Activated naive CD8-positive, alpha-beta T cell treated with anti-CD3 and anti-CD28 coated beads, Interleukin-2, amount 50 U/mL, for 24 hours (primary cell): ENCODE data around the gene CHGA.
A peak's percentile ranks its signal among the peaks of the same experiment; 100 is the strongest.

ENCODE experiments used
- ATAC-seq: fragments of 150-1000 bp; cut with Tn5 transposase; one replicate; pipeline ENCODE4 v1.10.0; 2021
- DNase-seq: peaks from one replicate; pipeline ENCODE4 v3.0.0; 2021
- H3K27ac Mint-ChIP-seq: one replicate; pipeline ENCODE4 v1.8.0; 2021; ENCODE audit warnings: mild to moderate bottlenecking, mixed read lengths
- H3K27me3 Mint-ChIP-seq: one replicate; pipeline ENCODE4 v1.8.0; 2021; ENCODE audit warnings: mixed read lengths
- H3K36me3 Mint-ChIP-seq: one replicate; pipeline ENCODE4 v1.8.0; 2021; ENCODE audit warnings: low read depth, mixed read lengths
- H3K4me1 Mint-ChIP-seq: one replicate; pipeline ENCODE4 v1.8.0; 2021; ENCODE audit warnings: mixed read lengths
- H3K4me3 Mint-ChIP-seq: one replicate; pipeline ENCODE4 v1.8.0; 2021; ENCODE audit warnings: mild to moderate bottlenecking, moderate library complexity, mixed read lengths
- H3K9me3 Mint-ChIP-seq: one replicate; pipeline ENCODE4 v1.8.0; 2021; ENCODE audit warnings: mixed read lengths

Gene CHGA

GRCh38 chr14:92895352-92895878, 27.5 kb upstream of the CHGA start:
- no peak for ATAC-seq
- Mint-ChIP-seq H3K27ac (no peak overlapping the region), H3K4me1 (peaks cover 55% of the 10 kb centered on the region), H3K4me3 (no peak overlapping the region), H3K27me3 (peaks cover 15% of the 10 kb centered on the region), H3K36me3 (no peaks in the 10 kb centered on the region), H3K9me3 (peaks cover 11% of the 10 kb centered on the region)
- no peak for DNase-seq

GRCh38 chr14:92897922-92898565, 24.9 kb upstream of the CHGA start:
- ATAC-seq (peak; percentile 97), DNase-seq (peak; percentile 55)
- Mint-ChIP-seq H3K27me3 (peaks cover 29% of the 10 kb centered on the region), H3K27ac (peak overlapping the region; percentile 77), H3K36me3 (no peaks in the 10 kb centered on the region), H3K4me3 (peak overlapping the region; percentile 57), H3K4me1 (peaks cover 43% of the 10 kb centered on the region), H3K9me3 (peaks cover 4% of the 10 kb centered on the region)

GRCh38 chr14:92898566-92899131, 24.3 kb upstream of the CHGA start:
- peaks cover 32% of the 10 kb centered on the region for H3K27me3 Mint-ChIP-seq
- ATAC-seq, result no peak

GRCh38 chr14:92900660-92901059, 22.3 kb upstream of the CHGA start:
- DNase-seq, result no peak
- Mint-ChIP-seq H3K36me3 (no peaks in the 10 kb centered on the region), H3K27me3 (peaks cover 28% of the 10 kb centered on the region), H3K9me3 (no peaks in the 10 kb centered on the region), H3K4me3 (no peak overlapping the region), H3K27ac (no peak overlapping the region), H3K4me1 (peaks cover 42% of the 10 kb centered on the region)
- ATAC-seq, result no peak

More at GRCh38 chr14:92898566-92899131, 24.3 kb upstream of the CHGA start:
- Mint-ChIP-seq H3K36me3 (no peaks in the 10 kb centered on the region), H3K4me3 (peak overlapping the region; percentile 57), H3K4me1 (peaks cover 43% of the 10 kb centered on the region), H3K9me3 (peaks cover 1% of the 10 kb centered on the region), H3K27ac (peak overlapping the region; percentile 77)
- DNase-seq, result peak; percentile 16

- DNase-seq (no peak), ATAC-seq (no peak)
- Mint-ChIP-seq H3K27me3 (peaks cover 22% of the 10 kb centered on the region), H3K36me3 (no peaks in the 10 kb centered on the region), H3K4me1 (peaks cover 42% of the 10 kb centered on the region), H3K4me3 (no peak overlapping the region), H3K27ac (no peak overlapping the region), H3K9me3 (no peaks in the 10 kb centered on the region)
Observed at GRCh38 chr14:92902191-92902590, 20.8 kb upstream of the CHGA start.

- H3K4me3 Mint-ChIP-seq, result no peak overlapping the region
- peaks cover 21% of the 10 kb centered on the region for H3K27me3 Mint-ChIP-seq
- peaks cover 36% of the 10 kb centered on the region for H3K4me1 Mint-ChIP-seq
- H3K36me3 Mint-ChIP-seq, result no peaks in the 10 kb centered on the region
- ATAC-seq, result no peak
- no peak overlapping the region for H3K27ac Mint-ChIP-seq
- H3K9me3 Mint-ChIP-seq, result no peaks in the 10 kb centered on the region
- no peak for DNase-seq
Observed at GRCh38 chr14:92902726-92903125, 20.2 kb upstream of the CHGA start.

- Mint-ChIP-seq H3K27me3 (peaks cover 21% of the 10 kb centered on the region), H3K36me3 (no peaks in the 10 kb centered on the region), H3K4me3 (no peak overlapping the region), H3K27ac (peak overlapping the region; percentile 50), H3K9me3 (no peaks in the 10 kb centered on the region), H3K4me1 (peaks cover 30% of the 10 kb centered on the region)
- DNase-seq, result peak; percentile 29
- peak; percentile 87 for ATAC-seq
Observed at GRCh38 chr14:92903359-92903758, 19.6 kb upstream of the CHGA start.

GRCh38 chr14:92905667-92906066, 17.3 kb upstream of the CHGA start:
- Mint-ChIP-seq H3K4me3 (no peak overlapping the region), H3K27me3 (peaks cover 24% of the 10 kb centered on the region), H3K9me3 (no peaks in the 10 kb centered on the region), H3K27ac (no peak overlapping the region), H3K4me1 (peaks cover 17% of the 10 kb centered on the region), H3K36me3 (no peaks in the 10 kb centered on the region)
- ATAC-seq (no peak), DNase-seq (no peak)

GRCh38 chr14:92906420-92906819, 16.5 kb upstream of the CHGA start:
- Mint-ChIP-seq H3K9me3 (no peaks in the 10 kb centered on the region), H3K4me1 (peaks cover 16% of the 10 kb centered on the region), H3K27ac (no peak overlapping the region), H3K4me3 (no peak overlapping the region), H3K27me3 (peaks cover 21% of the 10 kb centered on the region), H3K36me3 (no peaks in the 10 kb centered on the region)
- DNase-seq, result no peak
- no peak for ATAC-seq

- no peaks in the 10 kb centered on the region for H3K9me3 Mint-ChIP-seq
- no peaks in the 10 kb centered on the region for H3K36me3 Mint-ChIP-seq
- no peak overlapping the region for H3K4me3 Mint-ChIP-seq
- no peak for ATAC-seq
- no peak for DNase-seq
- H3K27ac Mint-ChIP-seq, result no peak overlapping the region
- H3K27me3 Mint-ChIP-seq, result peaks cover 21% of the 10 kb centered on the region
- H3K4me1 Mint-ChIP-seq, result peaks cover 16% of the 10 kb centered on the region
Observed at GRCh38 chr14:92906823-92907222, 16.1 kb upstream of the CHGA start.

- Mint-ChIP-seq H3K36me3 (no peaks in the 10 kb centered on the region), H3K4me3 (no peak overlapping the region), H3K27ac (no peak overlapping the region), H3K4me1 (peaks cover 12% of the 10 kb centered on the region), H3K27me3 (peaks cover 17% of the 10 kb centered on the region), H3K9me3 (no peaks in the 10 kb centered on the region)
- ATAC-seq (no peak), DNase-seq (no peak)
Observed at GRCh38 chr14:92907316-92907911, 15.5 kb upstream of the CHGA start.

GRCh38 chr14:92914087-92914656, 8.8 kb upstream of the CHGA start:
- Mint-ChIP-seq H3K4me1 (no peaks in the 10 kb centered on the region), H3K27me3 (peaks cover 5% of the 10 kb centered on the region), H3K36me3 (no peaks in the 10 kb centered on the region), H3K27ac (no peak overlapping the region), H3K4me3 (no peak overlapping the region), H3K9me3 (no peaks in the 10 kb centered on the region)
- DNase-seq, result peak; percentile 62
- no peak for ATAC-seq

- Mint-ChIP-seq H3K36me3 (no peaks in the 10 kb centered on the region), H3K27me3 (peaks cover 12% of the 10 kb centered on the region), H3K27ac (no peak overlapping the region), H3K4me1 (no peaks in the 10 kb centered on the region), H3K9me3 (no peaks in the 10 kb centered on the region), H3K4me3 (no peak overlapping the region)
- DNase-seq, result no peak
- ATAC-seq, result no peak
Observed at GRCh38 chr14:92916201-92916600, 6.7 kb upstream of the CHGA start.

GRCh38 chr14:92917041-92917940, 5.7 kb upstream of the CHGA start:
- H3K27me3 Mint-ChIP-seq, result peaks cover 20% of the 10 kb centered on the region
- H3K4me1 Mint-ChIP-seq, result no peaks in the 10 kb centered on the region
- no peak overlapping the region for H3K4me3 Mint-ChIP-seq
- ATAC-seq (no peak), DNase-seq (no peak)
- H3K27ac Mint-ChIP-seq, result no peak overlapping the region
- H3K9me3 Mint-ChIP-seq, result no peaks in the 10 kb centered on the region
- no peaks in the 10 kb centered on the region for H3K36me3 Mint-ChIP-seq
